Amniotic stem cell (primary cell): ENCODE results near the gene PTCRA.
"Not testable (repeated sequence)": the region's sequence is repeated elsewhere in the genome, so short reads cannot be mapped to it uniquely, and the experiment has no call there.

ENCODE experiments used
- DNase-seq: peaks from one replicate; lab custom pipeline; 2025; lab: John Stamatoyannopoulos, UW

The PTCRA gene

DNA sequence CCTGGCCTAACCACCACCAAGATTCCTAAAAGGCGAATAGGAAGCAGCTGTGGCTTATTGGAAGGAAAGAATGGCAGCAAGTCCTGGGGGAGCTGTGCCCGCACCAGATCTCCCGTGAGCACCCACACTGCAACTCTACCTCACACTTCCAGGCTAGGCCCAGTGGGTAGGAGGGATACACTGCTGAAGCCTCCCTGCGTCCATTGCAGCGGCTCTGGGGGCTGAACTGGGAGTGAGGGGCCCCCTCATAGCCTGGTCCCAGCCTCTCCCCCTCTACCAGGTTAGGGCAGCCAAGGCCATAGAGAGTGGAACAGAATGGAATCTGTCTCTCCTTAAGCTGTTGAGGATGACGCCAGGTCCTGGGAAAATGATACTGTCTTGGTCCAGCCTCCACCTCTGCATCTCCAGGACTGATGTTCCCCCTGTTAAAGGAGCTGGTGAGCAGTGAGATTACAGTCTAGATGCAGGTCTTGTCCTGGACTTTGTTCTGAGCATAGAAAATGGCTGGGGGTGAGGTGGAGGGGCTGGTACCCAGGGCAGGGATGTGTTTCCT is 24.7 kb downstream of the PTCRA start:
- DNase-seq = no peak

DNA sequence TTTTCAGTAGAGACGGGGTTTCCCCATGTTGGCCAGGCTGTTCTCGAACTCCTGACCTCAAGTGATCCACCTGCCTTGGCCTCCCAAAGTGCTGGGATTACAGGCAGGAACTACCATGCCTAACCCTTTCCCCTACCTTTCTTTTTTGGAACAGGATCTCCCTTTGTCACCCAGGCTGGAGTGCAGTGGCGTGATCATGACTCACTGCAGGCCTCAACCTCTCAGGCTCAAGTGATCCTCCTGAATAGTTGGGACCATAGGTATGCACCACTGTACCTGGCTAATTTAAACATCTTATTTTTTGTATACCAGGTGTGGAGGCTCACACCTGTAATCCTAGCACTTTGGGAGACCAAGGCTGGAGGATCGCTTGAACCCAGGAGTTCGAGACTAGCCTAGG is 25.5 kb downstream of the PTCRA start:
- not testable (repeated sequence) for DNase-seq

DNA sequence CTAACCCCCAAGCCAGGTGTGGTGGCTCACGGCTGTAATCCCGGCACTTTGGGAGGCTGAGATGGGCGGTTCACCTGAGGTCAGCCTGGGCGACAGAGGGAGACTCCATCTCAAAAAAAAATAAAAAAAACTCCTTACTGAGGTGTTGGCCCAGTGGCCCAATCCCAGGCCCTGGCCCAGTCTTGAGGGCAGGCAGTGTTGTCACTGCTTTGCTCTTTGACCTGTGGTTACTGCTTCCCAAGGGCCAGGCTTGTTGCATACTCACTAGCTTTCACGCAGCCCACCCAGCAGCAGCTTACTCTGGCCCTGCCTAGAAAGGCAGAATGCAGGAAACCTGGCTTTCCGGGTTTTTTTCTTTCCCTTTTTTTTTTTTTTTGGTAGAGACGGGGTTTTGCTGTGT is 26.6 kb downstream of the PTCRA start:
- DNase-seq = no peak

DNA sequence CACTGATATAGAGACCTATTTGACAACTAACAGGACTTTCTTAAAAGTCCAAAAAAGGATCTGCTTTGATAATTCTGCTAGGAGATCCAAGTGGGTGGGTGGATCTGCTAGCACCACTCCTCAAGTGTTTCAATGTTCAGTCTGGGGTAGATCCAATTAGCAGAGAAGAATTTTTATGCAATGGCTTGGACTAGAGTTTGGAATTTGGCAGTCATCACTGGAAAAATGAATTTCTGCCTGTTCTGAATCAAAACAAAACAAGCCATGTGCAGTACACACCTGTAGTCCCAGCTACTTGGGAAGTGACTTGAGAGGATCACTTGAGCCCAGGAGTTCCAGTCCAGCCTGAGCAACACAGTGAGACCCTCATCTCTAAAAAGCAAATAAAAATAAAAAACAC is 32.1 kb downstream of the PTCRA start:
- no peak for DNase-seq

DNA sequence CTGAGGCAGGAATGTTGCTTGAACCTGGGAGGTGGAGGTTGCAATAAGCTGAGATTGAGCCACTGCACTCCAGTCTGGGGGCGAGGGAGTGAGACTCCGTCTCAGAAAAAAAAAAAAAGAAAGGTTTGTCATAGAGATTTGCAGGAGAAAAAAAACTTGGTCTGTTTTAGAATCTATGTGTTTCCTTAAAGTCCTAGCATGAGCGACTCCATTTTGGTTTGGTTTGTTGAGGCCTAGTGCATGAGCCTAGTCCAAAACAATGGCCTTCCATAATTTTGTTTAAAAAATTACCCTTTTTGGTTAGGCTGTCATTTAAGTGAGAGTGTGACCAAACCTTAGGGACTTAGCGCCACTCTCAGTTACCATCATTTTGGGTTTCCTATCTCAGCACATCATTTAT is 36.5 kb downstream of the PTCRA start:
- DNase-seq = no peak

DNA sequence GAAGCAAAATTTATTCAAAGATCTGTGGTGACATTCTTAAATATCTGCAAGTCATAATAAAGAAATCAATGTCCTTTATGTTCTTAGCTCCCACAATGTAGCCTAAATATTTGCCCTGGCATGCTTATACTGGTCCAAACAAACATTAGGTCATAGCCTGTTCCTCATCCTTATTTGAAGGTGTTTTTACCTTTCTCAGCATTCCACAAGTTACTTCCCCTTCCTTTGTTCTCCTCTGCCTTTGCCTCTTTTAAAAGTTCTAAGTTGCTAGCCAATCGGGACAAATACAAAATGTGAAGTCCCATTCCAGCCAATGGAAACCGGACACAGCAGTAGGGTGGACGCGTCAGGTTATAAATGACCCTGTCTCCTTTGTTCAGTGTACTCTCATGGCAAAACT is 38.6 kb downstream of the PTCRA start:
- DNase-seq = not testable (repeated sequence)

DNA sequence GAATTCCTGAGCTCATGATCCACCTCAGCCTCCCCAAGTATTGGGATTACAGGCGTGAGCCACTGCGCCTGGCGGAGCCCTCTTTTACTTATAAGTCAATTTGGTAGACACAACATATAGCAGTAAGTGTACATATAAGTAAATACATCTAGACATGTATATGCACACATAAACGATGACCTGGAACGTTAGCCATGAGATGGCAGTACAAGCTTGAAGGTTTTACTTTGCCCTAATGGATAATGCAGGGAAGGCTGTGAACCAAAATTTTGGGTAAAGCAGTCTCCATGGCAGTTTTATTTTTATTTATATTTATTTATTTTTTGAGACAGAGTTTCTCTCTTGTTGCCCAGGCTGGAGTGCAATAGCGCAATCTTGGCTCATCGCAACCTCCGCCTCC is 42.3 kb downstream of the PTCRA start:
- no peak for DNase-seq

DNA sequence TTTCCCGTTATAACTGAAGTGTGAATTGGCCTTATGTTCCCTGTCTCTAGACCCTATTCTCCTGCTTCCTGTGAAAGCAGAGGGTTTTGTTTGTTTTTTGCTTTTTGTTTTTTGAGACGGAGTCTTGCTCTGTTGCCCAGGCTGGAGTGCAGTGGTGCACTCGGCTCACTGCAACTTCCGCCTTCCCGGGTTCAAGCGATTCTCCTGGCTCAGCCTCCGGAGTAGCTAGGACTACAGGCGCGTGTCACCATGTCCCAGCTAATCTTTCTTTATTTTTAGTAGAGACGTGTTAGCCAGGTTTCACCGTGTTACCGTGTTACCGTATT is 44.0 kb downstream of the PTCRA start:
- no peak for DNase-seq

DNA sequence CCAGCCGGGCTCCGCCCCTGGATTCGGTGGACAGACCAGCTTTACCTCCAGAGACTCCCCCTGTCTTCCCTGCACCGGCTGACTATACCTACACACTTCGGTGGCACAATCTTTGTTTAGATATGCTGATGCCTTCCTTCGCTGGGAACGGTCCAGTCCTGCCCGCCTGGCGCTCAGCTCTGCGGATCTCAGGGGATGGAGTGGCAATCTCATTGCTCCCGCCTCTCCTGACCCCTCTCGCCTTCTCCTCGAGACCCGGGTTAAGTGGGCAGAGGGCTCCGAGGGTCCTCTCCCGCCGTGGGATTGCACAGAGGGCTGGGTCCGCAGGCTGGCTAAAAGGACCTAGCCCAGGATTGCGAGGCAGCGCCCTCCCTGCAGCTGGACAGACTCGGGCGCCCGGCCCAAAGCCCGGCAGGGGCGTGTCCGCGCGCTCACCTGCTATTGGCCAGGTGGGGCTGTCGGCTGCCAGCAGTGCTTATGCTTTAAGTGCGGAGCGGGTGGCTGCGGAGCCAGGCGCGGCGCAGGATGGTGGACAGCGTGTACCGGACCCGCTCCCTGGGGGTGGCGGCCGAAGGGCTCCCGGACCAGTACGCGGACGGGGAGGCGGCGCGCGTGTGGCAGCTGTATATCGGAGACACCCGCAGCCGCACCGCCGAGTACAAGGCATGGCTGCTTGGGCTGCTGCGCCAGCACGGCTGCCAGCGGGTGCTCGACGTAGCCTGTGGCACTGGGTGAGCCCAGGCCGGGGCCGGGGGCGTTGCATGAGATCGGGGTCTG is 44.6 kb downstream of the PTCRA start, which contains the start of gene GNMT:
GNMT (plus strand) TSS at position 512 of the 777 bp plus-strand sequence; CDS start at position 526, 14 bp downstream.
- DNase-seq = no peak

DNA sequence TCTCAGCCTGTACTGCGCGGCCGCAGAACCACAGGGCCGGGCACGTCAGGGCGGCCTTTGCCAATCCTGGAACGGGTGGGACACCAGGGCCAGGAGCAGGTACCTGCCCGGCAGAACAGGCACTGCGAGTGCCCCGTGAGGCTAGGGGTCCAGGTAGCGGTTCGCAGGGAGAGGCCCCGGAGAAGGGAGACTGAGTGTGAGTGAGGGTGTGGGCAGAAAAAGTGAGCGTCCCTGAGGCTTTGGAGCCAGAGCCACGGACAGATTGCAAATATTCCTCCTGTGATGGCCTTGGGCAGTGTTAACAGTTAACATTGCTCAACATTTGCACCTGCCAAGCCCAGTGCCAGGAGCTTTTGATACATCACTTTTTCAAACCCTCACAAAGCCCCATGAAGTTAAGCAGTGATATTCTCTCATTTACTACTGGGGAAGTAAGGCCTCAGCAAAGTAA is 45.2 kb downstream of the PTCRA start:
- no peak for DNase-seq

DNA sequence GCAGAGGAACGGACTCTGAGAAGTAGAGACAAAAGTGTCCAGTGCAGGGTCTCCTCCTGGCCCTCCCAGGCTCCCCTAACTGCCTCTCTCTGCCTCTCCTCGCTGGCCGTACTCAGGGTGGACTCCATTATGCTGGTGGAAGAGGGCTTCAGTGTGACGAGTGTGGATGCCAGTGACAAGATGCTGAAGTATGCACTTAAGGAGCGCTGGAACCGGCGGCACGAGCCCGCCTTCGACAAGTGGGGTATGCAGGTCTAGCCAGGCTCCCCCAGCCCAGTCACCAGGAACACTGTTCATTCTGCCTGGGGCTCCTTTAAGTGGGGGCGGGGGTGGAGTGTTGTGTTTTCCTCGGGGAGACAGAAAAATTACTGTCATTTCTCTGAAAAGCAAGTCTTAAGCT is 46.2 kb downstream of the PTCRA start:
- DNase-seq = no peak

DNA sequence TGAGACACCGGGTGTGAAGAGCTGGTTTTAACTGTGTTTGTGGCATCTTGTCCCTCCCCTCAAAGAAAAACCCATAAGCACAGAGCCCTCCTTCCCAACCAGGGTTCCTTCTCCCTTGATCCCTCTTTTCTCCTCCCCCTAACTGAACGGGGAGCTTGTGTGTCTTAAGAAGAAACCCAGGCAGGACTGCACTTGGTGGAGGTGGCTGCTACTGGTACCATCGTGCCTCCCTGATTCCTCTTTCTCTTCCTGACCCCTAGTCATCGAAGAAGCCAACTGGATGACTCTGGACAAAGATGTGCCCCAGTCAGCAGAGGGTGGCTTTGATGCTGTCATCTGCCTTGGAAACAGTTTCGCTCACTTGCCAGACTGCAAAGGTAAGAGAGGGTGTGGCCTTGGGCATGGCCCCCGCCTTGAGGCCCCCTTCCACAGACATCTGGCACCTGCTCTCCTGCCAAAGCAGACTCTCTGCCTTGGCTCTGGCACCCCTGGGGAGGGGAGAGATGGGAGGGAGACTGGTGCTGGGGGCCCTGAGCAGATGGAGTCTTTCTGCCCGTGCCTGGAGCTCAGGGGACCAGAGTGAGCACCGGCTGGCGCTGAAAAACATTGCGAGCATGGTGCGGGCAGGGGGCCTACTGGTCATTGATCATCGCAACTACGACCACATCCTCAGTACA is 46.8 kb downstream of the PTCRA start:
- DNase-seq = no peak

DNA sequence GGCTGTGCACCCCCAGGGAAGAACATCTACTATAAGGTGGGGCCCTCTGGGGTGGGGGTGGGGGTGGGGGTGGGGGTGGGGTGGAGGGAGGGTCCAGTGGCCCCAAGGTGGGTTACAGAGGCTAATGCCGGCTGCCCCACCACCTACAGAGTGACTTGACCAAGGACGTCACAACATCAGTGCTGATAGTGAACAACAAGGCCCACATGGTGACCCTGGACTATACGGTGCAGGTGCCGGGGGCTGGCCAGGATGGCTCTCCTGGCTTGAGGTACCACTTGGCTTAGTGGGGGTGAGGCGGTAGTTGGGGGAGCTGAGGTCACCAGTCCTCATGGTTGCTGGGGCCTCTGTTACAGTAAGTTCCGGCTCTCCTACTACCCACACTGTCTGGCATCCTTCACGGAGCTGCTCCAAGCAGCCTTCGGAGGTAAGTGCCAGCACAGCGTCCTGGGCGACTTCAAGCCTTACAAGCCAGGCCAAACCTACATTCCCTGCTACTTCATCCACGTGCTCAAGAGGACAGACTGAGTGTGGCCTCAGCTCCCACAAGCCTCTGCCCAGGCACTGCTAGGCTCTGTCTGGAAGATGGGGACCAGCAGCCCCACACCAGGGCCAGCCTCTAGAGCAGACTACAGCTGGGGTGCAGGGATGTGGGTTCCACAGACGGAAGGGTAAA is 47.5 kb downstream of the PTCRA start:
- no peak for DNase-seq

DNA sequence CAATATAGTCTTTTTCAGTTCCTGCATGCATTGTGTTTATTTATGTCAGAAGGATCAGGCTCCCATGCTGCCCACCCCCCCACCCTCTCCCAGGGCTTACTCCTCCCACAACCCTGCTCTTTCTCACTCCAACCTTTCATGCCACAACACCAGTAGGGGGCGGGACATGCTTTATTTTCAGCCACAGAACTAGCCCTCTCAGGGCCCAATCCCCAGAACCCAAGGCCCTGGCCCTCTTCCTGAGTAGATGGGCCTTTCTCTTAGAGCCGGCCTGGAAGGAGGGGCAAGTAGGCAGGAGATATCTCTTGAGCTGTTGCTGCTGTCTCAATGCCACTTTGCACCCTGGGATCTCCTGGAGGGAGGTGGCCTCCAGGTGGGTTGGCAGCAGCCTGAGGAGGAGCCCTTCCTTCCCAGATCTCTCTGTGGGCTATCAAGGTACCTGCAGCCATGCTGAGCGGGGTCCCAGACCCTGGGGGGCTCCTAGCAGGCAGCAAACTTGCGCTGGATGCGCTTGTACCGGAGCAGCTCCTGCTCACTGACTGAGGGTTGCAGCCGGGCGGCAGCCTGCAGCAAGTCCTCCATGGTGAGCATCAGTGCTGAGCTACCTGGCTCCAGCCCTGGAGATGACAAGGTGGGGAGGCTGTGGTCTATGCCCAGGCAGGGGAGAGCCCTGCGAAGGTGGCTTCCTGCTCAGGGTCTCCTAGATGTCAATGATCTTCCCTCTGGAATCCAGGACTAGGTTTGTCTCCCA is 48.2 kb downstream of the PTCRA start:
- DNase-seq = no peak

DNA sequence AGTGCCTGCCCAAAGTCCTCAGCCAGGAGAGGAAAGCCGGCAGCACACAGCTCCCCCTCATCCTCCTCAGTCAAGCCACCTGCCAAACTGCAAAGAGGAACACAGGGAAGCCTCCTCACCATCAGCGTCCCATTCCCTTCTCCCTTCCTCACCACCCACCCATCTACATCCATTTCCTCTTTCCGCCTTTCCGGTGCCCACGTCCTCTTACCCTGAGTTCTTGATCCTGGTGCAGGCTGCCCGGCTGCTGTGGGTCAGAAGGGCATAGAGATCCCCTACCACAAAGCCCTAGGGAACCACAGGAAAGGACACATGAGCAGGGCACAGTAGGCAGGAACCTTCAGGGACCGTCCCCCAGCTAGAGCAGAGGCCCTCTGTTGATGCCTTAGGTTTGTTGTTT is 50.7 kb downstream of the PTCRA start:
- DNase-seq = no peak

DNA sequence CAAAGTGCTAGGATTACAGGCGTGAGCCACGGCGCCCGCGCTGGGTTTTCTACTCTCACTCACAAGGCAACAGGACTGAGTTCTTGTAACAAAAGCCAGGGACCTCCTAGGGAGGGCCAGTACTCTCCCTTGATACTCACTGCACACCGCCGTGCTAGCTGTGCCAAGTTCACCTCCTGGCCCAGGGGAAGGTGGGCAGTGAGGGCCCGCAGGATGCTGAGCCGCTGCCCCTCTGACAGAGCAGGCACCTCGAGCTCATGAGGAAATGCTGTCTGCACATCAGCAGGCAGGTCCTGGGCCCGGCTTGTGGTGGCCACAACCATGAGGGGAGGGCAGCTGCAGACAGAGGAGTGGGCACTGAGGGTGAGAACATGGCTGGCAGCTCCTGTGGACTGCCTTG is 51.4 kb downstream of the PTCRA start:
- no peak for DNase-seq

DNA sequence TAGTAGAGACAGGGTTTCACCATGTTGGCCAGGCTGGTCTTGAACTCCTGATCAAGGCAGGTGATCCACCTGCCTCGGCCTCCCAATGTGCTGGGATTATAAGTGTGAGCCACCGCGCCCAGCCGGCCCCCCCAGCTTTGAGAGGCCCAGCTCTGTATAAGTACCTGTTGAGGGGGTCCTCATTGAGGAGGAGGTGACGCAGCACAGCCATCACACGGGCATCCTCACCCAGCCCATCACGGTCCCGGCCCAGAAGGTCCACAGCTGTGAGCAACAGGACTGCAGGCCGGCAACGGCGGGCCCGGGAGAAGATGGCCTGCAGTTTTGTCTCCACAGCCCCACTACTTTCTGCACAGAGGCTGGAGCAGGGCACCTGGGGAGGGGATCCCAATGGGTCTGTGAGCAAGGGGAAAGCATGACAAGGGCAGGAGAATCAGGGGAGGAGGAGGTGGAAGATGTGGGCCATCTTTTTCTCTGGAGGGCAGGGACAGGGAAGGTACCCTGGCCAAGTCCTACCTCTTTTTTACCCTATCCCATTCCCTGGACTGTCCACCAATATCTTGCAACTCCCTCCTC is 52.4 kb downstream of the PTCRA start:
- no peak for DNase-seq

DNA sequence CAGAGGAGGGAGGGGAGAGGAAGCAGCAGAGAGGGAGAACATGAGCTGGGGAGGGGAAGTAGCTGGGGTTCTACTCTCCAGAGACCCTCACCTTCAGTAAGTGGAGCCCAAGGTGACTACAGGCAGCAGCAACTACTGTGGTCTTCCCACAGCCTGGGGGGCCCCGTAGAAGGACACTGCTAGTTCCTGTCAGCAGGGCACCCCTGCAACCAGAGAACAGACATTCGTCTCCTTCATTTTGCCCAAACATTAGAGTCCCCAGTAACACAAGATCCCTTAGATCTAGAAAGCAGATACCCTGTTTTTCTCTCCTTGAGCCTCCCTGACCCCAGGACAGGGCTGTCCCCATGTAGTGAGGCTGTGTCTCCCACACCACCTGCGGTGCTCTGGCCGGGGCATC is 52.9 kb downstream of the PTCRA start:
- DNase-seq = no peak

DNA sequence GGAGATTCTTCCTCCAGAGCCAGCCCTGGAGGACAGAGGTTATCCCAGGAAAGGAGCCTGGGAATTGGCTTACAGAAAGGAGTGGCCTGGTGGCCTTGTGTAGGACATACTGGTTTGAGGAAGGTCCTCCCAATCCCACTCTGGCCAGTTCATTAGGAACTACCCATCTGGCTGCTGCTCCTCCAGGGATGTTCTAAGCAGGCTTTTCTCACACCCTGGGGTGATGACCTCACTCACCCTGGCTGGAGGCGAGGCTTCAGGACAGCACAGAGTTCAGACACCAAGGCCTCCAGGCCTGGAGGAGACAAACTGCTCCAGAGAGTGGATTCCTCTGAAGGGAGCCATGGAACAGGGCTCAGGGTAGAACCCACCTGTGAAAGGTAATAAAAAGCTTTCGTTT is 53.6 kb downstream of the PTCRA start:
- DNase-seq = no peak

DNA sequence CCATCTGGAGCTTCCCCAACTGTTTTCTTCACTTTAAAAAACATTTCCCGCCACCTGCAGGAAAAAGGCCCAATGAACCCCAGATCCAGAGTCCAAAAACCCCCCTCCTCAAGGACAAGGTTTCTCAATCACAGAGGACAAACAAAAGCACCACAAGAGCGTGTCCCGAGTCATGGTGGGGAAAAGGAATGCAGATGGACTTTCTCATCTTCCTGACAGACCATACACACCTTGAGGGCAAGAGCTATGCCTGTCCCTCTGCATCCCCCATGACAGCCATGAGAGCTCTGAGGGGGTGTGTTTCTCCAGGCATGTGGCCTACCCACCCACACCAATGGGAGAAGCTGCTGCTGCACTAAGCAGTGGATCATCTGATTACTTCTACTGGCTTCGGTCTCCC is 54.1 kb downstream of the PTCRA start:
- no peak for DNase-seq

DNA sequence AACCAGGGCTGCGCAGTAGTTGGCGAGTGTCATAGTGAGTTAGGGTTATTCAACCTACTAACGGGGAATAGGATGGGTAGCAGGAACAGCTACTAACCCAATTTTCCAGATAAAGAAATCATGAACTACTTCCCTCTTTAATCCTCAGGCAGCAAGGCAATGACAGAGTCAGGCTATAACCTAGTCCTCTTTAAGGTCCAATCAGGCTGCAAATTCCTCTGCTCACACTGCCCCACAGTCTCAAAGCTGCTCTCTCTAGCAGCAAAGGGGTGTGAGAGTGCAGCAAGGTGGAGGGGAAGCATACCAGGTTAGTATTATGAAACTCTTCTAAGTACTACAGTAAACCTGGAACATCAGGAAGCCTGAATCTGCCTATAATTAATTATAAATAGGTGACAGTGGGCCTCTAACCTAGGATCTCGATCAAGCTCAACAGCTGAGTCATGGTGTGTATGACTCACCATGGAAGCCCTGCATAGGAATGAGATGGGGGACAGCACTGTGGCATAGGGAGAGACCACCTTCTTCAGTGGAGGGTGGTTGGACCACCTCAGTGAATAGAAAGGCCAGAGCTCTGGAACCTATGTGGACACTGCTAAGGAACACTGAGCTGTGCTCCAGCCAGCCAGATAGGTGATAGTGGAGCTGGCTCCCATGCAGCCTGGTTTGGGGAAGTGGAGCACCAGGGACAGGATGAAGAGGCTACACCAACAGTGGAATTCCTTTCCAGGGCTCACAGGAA is 55.2 kb downstream of the PTCRA start:
- DNase-seq = no peak
